GM21786 (cell line): Measurements from ENCODE around the gene STAP2.
A peak's percentile ranks its signal among the peaks of the same experiment; 100 is the strongest.

ENCODE experiments used
- ATAC-seq: cut with Tn5 transposase; IDR thresholded peaks from one replicate; pipeline ENCODE4 v1.9.1; 2021; ENCODE audit not compliant: unreplicated experiment

STAP2 gene, protein sequence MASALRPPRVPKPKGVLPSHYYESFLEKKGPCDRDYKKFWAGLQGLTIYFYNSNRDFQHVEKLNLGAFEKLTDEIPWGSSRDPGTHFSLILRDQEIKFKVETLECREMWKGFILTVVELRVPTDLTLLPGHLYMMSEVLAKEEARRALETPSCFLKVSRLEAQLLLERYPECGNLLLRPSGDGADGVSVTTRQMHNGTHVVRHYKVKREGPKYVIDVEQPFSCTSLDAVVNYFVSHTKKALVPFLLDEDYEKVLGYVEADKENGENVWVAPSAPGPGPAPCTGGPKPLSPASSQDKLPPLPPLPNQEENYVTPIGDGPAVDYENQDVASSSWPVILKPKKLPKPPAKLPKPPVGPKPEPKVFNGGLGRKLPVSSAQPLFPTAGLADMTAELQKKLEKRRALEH

DNA sequence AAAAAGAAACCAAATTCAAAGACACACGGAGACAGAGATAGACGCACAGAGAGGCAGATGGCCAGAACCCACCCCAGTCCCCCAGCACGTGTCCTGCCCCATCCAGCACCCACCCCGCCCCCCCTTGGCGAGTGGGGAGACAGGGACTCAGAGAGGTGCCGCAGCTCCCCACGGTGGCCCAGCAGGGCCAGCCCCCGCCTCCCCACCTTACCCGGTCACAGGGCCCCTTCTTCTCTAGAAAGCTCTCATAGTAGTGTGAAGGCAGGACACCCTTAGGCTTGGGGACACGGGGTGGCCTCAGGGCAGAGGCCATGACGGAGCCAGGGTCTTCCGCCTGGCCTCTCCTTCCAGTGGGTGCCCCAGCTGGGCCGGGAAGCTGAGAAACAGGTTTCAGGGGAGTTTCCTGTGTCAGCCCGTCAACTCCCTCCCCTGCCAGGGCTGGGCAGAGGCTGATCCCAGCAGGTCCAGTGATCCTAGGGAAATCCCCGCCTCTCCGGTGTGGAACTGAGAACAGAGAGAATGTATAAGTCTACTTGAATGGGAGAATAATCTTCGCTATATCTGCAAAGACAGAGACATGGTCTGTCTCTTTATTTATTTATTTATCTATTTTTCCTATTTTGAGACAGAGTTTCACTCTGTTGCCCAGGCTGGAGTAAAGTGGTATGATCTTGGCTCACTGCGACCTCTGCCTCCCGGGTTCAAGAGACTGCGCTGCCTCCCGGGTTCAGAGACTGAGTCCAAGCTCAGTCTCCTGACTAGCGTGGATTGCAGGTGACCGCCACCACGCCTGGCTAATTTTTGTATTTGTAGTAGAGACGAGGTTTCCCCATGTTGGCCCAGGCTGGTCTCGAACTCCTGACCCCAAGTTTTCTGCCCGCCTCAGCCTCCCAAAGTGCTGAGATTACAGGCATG lies at the start of gene STAP2:
Gene STAP2 (minus strand): TSS at position 387 of the 915 bp plus-strand sequence. CDS start 74 bp downstream, at position 313.
- no peak for ATAC-seq

DNA sequence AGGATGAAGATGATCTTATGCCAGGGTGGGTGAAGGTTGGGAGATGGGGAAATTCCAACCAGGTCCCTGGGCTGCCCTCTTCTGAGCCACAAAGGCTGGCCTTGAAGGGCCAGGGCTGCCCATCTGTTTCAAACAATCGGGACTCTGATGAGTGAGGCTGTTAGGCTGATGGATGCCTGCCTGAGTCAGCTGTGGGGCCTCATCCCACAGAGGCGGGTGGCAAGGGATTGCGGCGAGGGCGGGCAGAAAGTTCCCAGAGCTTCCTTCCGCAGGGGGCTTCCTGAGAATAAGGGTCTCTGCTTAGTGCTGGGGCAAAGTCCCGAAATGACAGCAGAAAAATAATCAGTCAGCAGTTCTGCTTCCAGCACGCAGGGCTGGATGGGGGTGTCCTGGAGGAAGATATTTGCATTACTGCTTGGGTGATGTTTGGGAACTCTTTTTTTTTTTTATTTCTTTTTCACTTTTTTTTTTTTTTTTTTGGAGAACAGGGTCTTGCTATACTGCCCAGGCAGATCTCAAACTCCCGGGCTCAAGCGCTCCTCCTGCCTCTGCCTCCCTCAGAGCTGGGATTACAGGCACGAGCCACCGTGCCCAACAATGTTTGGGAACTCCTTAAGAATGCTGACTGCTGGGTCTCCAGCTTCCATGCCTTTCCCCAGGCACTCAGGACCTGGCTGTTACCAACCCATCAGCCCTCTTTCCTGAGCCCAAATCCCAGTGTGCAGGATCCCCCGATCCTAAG lies 47.6 kb upstream of the STAP2 start:
- ATAC-seq, result no peak

DNA sequence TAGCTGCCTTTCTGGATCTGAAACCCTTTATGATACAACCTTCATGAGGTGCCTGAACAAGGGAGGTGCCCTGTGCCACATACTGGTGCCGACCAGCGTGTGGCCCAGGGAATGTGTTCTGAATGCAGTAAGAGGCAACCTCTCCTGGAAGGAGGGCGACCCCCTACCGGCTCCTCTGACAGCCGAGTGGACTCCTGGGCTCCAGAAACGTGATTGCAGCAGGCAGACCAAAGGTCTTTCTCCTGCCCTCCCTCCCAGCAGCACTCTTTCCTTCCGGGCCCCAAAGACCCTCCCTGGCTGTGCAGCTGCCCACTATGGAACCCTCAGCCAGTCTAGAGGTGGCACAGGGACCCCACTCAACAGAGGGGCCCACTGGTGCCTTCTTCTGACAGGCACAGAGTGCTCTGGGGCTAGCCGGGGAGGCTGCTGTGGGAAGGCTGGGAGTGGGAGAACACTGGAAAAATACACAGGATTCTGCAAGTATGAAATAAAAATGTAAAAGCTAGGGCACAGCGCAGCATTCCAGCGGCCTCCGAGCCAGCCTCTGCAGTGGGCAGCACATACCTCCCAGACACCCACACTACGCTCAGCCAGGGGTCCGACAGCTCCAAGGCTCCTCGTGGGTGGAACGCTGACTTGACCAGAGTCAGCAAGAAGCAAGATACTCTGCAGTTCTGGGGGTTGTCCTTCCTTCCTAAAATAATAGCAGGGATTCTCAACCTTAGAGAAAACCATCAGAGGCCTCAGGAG lies 46.8 kb upstream of the STAP2 start:
- ATAC-seq, result no peak

DNA sequence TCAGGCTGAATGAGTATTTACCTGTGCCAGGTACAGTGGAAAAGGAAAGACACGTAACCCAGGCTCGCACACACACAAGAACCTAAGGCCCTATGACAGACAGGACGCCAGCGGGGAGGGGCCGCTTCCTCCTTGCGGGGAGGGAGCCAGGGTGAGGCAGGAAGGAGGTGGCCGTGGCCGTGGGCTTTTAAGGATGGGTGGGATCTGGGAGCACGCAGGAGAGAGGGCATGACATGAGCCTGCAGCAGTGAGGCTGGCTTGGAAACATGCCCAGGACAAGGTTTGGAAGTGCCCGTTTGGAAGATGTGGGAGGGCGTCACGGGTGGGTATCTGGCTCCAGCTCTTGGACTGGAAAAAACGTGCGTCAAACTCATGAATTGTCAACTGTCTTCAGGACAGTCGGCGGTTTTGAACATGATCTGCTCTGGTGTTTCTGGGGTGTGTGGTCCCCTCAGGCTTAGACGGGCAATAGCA lies 41.7 kb upstream of the STAP2 start:
- no peak for ATAC-seq

DNA sequence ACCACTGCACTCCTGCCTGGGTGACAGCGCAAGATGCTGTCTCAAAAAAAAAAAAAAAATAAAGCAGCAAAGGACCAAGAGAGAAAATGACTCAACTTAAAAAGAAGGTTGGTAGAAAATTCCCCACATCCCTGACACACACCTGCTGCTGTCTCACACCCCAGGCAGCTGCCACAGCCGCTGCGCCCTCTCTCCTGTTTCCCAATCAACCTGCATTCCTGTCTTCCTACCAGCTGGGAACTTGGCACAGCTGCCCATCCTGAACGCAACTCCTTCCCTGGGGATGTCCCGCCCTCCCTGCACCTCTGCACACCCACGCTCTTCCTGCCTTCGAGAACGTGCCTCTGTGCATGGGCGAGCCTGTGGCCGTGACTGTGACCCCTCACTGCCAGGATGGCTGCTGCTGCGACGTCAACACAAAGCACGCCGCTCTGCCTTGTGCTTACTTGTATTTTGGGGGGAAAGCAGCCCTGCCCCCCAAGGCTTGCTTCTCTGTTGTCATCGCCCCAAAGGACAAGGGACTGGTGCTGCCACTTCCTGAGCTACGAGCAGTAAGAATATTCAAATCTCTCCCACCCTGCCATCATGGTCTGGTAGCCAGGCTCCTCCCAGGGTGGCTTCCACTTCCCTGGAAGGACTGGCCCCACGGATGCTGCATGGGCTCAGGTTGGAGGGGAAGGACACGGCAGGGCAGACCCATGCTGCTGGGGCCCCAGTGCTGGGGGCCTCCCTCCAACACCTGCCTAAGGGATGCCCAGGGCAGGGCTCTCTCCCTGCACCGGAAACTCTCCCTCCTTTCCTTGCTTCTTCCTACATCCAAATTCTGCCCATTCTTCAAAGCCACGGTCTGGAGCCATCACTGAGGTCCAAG lies 41.0 kb upstream of the STAP2 start:
- ATAC-seq, result no peak

DNA sequence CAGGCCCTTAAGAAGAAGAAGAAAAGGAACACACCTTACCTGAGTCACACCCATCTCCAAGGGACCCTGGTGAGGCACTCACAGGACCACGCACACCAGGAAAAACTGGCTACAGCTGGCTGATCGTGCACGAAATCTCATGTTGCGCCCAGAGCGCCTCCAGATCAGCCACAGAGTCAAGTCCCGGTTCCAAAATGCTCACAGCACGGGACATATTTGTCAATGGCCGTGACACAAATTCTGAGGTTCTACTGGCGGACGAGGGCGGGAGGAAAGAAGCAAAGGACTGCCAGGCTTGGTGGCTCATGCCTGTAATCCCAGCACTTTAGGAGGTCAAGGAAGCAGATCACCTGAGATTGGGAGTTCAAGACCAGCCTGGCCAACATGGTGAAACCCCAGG lies 40.3 kb upstream of the STAP2 start:
- ATAC-seq, result no peak

DNA sequence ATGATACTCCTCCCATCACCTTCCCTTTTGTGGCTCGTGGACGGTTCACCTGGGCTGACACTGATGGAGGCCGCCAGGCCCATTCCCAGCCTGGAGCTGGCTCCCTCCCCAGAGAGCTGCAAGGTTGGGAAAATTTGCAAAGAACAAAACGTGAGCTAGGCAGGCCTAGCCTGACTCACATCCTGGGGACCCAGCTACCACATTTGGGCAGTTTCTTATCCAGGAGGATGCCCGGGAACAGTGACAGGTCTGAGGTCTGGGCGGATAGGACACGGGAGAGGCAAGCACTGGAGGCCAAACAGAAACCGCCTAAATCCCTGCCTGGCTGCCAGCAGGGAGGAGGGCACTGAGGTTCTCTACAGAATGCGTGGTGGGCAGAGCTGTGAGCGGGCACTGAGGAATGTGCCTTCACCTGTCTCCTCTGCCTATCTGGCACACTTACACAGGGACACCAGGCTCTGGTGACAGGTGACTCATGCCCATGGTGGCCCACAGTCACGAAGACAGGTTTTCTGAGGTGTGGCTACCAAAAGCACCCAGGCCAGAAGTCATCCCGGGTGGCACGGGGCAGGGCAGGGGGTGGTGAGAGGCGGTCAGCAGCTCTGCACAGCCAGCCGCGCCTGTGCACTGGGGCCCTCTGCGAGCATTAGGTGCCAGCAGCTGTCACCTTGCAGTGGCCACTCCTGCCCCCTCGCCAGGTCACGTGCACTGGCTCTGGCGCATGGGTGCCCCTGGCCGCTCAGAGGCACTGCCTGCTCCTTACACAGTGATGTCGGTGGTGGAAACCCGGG lies 38.6 kb upstream of the STAP2 start:
- ATAC-seq, result no peak

DNA sequence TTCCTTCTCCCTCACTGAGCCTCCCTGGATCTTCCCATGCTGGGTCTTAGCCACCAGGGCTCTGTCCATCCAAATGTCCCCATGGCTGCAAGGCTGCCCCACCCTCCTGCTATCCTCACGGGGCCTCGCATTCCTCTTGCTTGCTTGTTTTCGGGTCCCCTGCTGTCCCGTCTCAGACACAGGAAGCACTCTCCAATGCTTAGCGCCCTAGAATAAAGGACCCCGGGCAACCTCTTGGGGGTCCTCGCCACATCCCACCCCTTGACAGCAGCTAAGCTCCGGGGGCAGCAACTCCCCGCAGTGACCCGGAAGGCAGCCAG lies 38.0 kb upstream of the STAP2 start:
- ATAC-seq, result no peak

DNA sequence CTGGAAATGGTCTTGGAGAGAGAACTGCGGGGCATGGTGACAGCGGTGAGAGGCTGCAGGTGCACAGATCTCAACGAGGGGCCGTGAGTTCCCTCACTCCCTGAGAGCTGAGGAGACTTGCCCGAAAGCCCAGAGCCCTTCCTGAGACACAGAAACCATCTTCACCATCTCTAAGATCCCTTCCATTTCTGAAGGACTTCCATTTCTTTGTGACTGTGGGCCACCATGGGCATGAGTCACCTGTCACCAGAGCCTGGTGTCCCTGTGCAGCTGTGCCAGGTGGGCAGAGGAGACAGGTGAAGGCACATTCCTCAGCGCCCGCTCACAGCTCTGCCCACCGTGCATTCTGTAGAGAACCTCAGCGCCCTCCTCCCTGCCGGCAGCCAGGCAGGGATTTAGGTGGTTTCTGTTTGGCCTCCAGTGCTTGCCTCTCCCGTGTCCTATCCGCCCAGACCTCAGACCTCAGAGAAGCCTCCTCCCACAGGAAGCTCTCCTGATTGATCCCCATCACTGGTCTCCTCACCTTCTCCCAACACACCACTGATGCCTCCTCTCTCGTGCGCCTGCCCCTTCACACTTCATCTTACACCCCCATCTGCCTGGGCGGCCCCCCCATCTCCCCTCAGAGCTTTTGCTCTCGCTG lies 37.5 kb upstream of the STAP2 start:
- no peak for ATAC-seq

DNA sequence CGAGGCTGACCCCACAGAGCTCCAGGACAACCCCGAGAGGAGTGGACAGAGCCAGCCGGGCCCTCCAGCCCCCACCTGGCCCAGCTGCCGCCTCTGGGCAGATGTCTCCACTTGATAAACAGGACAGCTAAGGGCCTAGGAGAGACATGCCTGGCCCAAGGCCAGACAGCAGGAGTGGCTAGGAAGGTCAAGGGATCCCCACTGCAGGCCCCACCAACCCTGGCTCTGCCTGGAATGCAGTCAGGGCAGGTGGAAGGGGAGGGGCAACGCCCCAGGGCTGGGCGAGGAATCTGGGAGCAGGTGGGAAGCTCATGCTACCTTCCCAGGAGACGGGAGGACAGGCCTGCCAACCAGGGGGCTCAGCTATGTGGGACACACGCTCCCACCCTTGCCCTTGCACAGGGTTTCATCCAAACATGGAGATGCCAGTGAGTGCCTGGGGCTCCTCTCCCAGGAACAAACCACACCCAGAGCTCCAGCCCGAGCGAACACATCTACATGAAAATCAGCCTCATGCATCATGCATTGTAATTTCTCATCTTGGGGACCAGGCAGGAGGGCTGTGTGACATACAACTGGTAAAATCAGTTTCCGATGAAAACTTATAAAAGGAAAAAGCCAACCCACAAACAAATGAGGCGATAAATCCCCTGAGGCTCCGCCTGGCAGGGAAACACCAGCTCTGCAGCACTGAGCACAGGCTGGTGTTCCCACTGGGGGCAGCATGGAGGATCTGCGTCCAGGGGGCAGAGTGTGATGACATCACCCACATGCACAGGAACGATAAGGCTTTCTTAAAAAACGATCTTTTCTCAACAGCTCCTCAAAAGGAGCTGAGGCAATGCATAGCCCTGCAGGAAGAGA lies 36.8 kb upstream of the STAP2 start:
- ATAC-seq, result peak; percentile 56

DNA sequence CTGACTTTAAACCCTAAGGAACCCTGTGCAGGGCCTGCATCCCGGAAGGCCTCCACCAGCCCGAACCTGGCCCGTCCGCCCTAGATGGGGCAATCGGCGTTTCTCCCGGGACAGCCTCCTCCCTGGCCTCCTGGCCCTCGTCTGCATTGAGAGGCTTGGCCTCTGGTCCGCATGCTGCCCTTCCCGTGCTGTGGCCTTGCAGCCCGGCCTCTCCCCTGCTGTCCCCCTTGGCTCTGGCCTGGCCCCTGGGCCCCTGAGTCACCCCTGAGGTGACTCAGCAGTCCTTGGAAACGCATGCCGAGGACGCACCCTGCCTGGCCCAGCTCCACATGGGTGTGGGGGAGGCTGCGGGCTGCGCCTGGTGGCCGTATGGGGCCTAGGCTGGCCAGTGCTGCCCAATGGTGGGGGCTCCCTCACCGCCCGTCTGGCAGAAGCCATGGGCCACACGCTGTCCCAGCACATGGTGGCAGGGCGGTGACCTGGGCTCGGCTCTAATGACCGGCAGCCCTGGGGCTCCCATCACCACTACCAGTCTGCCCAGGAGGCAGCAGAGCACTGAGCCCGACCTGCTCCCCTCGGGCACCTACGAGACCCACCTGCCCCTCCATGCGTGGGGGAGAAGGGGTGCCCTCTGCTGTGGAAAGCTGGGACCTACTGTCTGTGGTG lies 36.0 kb upstream of the STAP2 start:
- no peak for ATAC-seq

DNA sequence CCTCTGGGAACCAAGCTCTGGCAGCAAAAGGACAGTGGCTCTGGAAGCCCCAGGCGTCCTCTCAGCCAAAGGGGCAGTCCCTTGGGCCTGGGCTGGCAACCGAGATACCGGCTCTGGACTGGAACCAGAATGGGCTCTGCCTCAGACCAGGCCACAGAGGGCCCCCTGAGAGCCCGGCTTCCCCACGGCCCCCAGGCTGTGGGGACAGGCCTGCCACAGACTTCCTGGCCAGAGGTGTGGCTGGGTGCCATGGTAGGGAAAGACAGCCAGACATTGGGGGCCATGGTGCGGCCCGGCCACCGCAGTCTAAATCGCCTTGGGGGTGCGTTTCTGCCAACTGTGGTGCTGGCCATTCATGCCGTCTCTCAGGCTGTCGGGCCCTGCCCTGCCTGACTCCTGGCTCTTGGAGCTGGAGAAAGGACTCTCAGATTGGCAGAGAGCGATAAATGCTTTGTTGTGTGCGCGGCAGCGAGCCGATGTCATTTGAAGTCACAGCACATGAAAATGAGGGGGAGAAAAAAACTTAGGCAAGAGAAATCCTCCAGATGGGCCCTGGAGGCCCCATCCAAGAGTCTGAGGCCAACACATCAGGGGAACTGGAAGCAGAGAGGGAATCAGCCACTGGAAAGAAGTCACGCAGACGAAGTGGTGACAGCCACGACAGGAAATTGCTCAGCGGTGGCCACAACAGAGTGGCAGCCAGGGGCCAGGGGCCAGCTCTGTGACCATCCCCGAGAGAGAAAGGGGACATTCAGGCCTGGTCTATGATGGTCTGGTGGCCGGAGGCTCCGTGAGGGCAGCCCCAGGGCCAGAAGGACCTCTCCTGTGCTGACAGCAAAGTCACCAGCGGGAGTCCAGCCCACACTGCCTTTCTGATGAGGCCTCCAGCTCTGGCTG lies 35.2 kb upstream of the STAP2 start:
- ATAC-seq, result no peak

DNA sequence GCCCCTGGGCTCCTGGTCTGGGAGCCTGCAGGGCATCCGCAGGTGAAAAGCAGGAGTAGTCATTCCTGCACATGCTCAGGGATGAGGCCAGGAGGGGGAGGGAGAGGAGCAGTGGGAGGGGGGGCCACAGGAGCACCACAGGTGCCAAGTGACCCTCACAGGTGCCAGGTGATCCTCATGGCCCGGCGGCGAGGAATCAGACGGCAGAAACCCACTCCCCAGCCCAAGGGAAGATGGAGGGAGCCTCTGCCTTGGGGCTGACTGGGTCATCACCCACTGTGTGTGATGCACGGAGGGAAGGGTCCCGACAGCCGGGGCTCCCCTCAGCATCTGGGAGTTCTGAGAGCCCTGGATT lies 34.4 kb upstream of the STAP2 start:
- ATAC-seq, result no peak

DNA sequence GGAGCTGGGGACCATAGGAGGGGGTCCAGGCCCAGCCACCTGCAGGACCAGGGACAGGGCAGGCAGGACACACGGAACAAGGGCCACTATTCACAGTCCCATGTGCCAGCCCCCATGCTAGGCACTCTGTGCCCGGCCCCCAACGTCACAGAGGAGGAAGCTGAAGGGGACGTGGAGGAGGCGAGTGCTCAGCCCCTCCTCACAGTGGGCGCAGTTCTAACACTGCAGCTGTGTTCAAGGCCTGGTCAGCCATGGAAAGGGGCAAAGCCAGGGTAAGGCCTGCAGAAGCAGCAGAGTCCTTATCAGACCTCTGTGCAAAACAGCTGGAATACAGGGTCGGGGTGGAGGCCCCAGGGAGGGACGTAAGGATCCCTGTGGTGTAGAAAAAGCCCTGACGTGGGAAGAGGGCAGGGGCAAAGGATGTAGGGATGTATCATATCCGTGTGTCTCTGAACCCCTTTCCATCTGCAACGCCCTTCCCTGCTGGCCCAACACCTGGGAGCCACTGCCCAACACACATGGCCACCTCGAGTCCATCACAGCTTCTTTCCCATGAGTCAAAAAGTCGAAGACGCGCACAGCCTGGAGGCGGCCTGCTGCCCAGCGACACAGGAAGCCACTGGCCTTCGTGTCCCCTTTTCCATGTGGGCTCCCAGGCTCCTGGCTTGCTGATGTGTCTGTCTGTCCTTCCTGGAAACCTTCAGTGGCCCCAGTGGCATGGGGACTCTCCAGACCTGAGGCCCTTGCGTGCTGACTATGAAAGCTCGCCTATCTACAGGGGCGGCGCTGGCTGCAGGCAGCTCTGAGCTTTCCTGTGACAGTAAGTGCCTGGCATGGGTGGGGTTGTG lies 33.8 kb upstream of the STAP2 start:
- no peak for ATAC-seq
